T-helper 2 cell treated with Interferon-gamma antibody and Interleukin-4, amounts not matched to agents 5 μg/mL and 100 μg/mL, for 36 hours (primary cell): ENCODE measurements around the gene DPYSL4.
"Not testable (repeated sequence)": the region's sequence is repeated elsewhere in the genome, so short reads cannot be mapped to it uniquely, and the experiment has no call there.

Source experiments
- DNase-seq: peaks from one replicate; pipeline ENCODE4 v3.0.0; 2021; ENCODE audit warnings: low spot score
- H3K27ac Mint-ChIP-seq: one replicate; pipeline ENCODE4 v1.8.0; 2021; ENCODE audit warnings: mild to moderate bottlenecking, mixed read lengths
- H3K27me3 Mint-ChIP-seq: one replicate; pipeline ENCODE4 v1.8.0; 2021; ENCODE audit warnings: low read depth, mixed read lengths
- H3K36me3 Mint-ChIP-seq: one replicate; pipeline ENCODE4 v1.8.0; 2021; ENCODE audit warnings: low read depth, mixed read lengths
- H3K4me1 Mint-ChIP-seq: one replicate; pipeline ENCODE4 v1.8.0; 2021; ENCODE audit warnings: low read depth, mixed read lengths
- H3K4me3 Mint-ChIP-seq: one replicate; pipeline ENCODE4 v1.8.0; 2022; ENCODE audit warnings: mild to moderate bottlenecking, moderate library complexity, mixed read lengths
- H3K9me3 Mint-ChIP-seq: one replicate; pipeline ENCODE4 v1.8.0; 2021; ENCODE audit warnings: mixed read lengths

The DPYSL4 gene

GRCh38 chr10:132219486-132219885, 32.7 kb downstream of the DPYSL4 start:
- H3K9me3 Mint-ChIP-seq = peaks cover 21% of the 10 kb centered on the region
- H3K27ac Mint-ChIP-seq = no peak overlapping the region
- no peak for DNase-seq
- peaks cover 1% of the 10 kb centered on the region for H3K4me1 Mint-ChIP-seq
- H3K4me3 Mint-ChIP-seq = no peak overlapping the region
- no peaks in the 10 kb centered on the region for H3K36me3 Mint-ChIP-seq
- no peaks in the 10 kb centered on the region for H3K27me3 Mint-ChIP-seq

GRCh38 chr10:132220061-132220460, 33.3 kb downstream of the DPYSL4 start:
- Mint-ChIP-seq H3K4me3 (no peak overlapping the region), H3K27me3 (no peaks in the 10 kb centered on the region), H3K27ac (no peak overlapping the region), H3K4me1 (peaks cover 1% of the 10 kb centered on the region), H3K9me3 (peaks cover 19% of the 10 kb centered on the region), H3K36me3 (no peaks in the 10 kb centered on the region)
- DNase-seq = no peak

GRCh38 chr10:132220996-132221395, 34.2 kb downstream of the DPYSL4 start:
- not testable (repeated sequence) for H3K27ac Mint-ChIP-seq, DNase-seq, H3K4me1 Mint-ChIP-seq, H3K27me3 Mint-ChIP-seq, H3K4me3 Mint-ChIP-seq, H3K36me3 Mint-ChIP-seq
- H3K9me3 Mint-ChIP-seq = peaks cover 11% of the 10 kb centered on the region

GRCh38 chr10:132222726-132223125, 36.0 kb downstream of the DPYSL4 start:
- no peak overlapping the region for H3K4me3 Mint-ChIP-seq
- no peak for DNase-seq
- no peaks in the 10 kb centered on the region for H3K36me3 Mint-ChIP-seq

GRCh38 chr10:132223156-132223590, 36.4 kb downstream of the DPYSL4 start:
- Mint-ChIP-seq H3K4me3 (no peak overlapping the region), H3K4me1 (peaks cover 5% of the 10 kb centered on the region), H3K36me3 (no peaks in the 10 kb centered on the region), H3K27me3 (no peaks in the 10 kb centered on the region), H3K9me3 (peaks cover 4% of the 10 kb centered on the region), H3K27ac (no peak overlapping the region)
- DNase-seq = peak; percentile 63

More at GRCh38 chr10:132222726-132223125, 36.0 kb downstream of the DPYSL4 start:
- H3K4me1 Mint-ChIP-seq = peaks cover 5% of the 10 kb centered on the region
- peaks cover 4% of the 10 kb centered on the region for H3K9me3 Mint-ChIP-seq
- H3K27ac Mint-ChIP-seq = no peak overlapping the region
- no peaks in the 10 kb centered on the region for H3K27me3 Mint-ChIP-seq

- peaks cover 5% of the 10 kb centered on the region for H3K4me1 Mint-ChIP-seq
- no peaks in the 10 kb centered on the region for H3K27me3 Mint-ChIP-seq
- H3K36me3 Mint-ChIP-seq = no peaks in the 10 kb centered on the region
- H3K27ac Mint-ChIP-seq = peak overlapping the region; percentile 55
- peaks cover under 1% of the 10 kb centered on the region for H3K9me3 Mint-ChIP-seq
- DNase-seq = no peak
- no peak overlapping the region for H3K4me3 Mint-ChIP-seq
Observed at GRCh38 chr10:132223611-132224342, 37.0 kb downstream of the DPYSL4 start.

DNA sequence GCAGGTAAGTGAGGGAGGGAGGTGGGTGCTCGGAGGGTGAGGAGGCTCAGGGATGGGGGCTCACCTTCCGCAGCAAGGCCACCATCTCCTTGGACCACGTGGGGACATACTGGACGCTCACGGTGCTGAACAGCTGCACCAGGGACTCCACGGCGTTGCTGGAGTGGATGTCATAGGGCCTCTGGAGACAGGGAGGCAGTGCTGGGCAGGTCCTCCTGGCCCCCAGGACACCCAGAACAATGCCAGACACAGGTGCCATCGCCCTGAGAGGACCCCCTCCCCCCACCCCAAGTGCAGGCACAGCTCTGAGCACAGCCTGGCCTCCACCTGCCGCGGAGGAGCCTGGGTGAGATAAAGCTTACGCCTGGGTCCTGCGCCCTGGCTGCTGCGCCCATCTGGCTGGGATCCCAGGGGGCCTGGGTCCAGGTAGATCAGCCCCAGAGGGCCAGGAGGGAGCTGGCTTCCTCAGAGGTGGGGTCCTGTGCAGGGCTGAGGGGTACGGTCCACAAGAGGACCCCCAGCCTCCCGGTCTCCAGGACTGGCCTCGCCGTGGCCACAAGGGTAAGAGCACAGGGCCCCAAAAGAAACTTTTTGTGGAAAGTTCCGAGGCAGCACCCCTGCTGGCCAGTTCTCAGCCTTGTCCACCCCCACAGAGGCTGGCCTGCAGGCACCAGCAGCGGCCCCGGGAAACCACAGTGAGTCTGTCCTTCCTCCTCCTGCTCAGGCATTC, 37.8 kb downstream of the DPYSL4 start:
- Mint-ChIP-seq H3K27ac (no peak overlapping the region), H3K27me3 (no peaks in the 10 kb centered on the region), H3K4me3 (no peak overlapping the region), H3K9me3 (no peaks in the 10 kb centered on the region), H3K36me3 (no peaks in the 10 kb centered on the region), H3K4me1 (peaks cover 6% of the 10 kb centered on the region)
- no peak for DNase-seq

DNA sequence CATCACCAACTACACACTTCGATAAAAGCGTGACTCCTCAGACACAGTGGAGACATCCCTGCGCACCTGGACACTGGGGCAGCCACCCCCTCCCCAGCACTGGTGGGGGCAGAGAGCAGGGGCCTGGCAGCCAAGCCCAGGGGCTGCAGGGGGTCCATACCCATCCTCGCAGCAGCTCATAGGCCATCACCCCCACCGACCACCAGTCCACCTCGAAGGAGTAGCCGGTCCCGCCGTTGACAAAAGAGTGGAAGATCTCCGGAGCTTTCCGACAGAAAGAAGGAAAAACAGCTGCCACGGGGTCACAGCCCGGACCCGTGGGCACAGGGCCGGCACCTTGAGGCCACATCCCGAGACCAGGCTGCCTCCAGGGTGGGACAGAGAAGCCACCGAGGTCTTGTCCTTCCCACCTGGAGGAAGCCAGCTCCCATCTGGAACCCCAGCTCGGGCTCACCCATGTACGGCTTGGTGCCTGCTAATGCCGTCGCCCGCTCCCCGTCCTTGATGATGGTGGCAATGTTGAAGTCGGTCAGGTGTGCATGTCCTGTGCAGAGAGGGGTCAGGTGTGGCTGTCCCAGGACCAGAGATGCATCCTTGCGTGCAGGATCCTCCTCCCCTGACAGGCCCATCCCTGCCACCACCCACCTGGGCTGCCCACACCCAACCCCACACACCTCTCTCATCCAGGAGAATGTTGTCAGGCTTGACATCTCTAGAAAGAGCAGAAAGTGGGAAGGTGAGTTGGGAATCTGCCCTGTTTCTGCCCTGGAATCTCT, 38.5 kb downstream of the DPYSL4 start:
- no peak overlapping the region for H3K4me3 Mint-ChIP-seq
- no peaks in the 10 kb centered on the region for H3K27me3 Mint-ChIP-seq
- H3K4me1 Mint-ChIP-seq = peaks cover 11% of the 10 kb centered on the region
- H3K36me3 Mint-ChIP-seq = no peaks in the 10 kb centered on the region
- no peak overlapping the region for H3K27ac Mint-ChIP-seq
- DNase-seq = no peak
- H3K9me3 Mint-ChIP-seq = no peaks in the 10 kb centered on the region

GRCh38 chr10:132225849-132226205, 39.1 kb downstream of the DPYSL4 start:
- no peak for DNase-seq
- no peak overlapping the region for H3K27ac Mint-ChIP-seq
- peaks cover 13% of the 10 kb centered on the region for H3K4me1 Mint-ChIP-seq
- H3K36me3 Mint-ChIP-seq = no peaks in the 10 kb centered on the region
- no peaks in the 10 kb centered on the region for H3K27me3 Mint-ChIP-seq
- H3K4me3 Mint-ChIP-seq = no peak overlapping the region
- H3K9me3 Mint-ChIP-seq = no peaks in the 10 kb centered on the region

GRCh38 chr10:132226586-132227405, 40.0 kb downstream of the DPYSL4 start:
- peaks cover 20% of the 10 kb centered on the region for H3K4me1 Mint-ChIP-seq
- no peak overlapping the region for H3K4me3 Mint-ChIP-seq
- no peak for DNase-seq
- H3K27me3 Mint-ChIP-seq = no peaks in the 10 kb centered on the region
- no peaks in the 10 kb centered on the region for H3K9me3 Mint-ChIP-seq
- H3K36me3 Mint-ChIP-seq = no peaks in the 10 kb centered on the region
- peak overlapping the region; percentile 1 for H3K27ac Mint-ChIP-seq

GRCh38 chr10:132227851-132228390, 41.2 kb downstream of the DPYSL4 start:
- Mint-ChIP-seq H3K27ac (no peak overlapping the region), H3K9me3 (no peaks in the 10 kb centered on the region), H3K36me3 (no peaks in the 10 kb centered on the region), H3K4me3 (no peak overlapping the region), H3K4me1 (peaks cover 32% of the 10 kb centered on the region), H3K27me3 (no peaks in the 10 kb centered on the region)
- DNase-seq = no peak

GRCh38 chr10:132228616-132229015, 41.9 kb downstream of the DPYSL4 start:
- no peaks in the 10 kb centered on the region for H3K27me3 Mint-ChIP-seq
- no peaks in the 10 kb centered on the region for H3K9me3 Mint-ChIP-seq
- no peaks in the 10 kb centered on the region for H3K36me3 Mint-ChIP-seq
- peak overlapping the region; percentile 41 for H3K27ac Mint-ChIP-seq
- no peak overlapping the region for H3K4me3 Mint-ChIP-seq
- DNase-seq = no peak
- H3K4me1 Mint-ChIP-seq = peaks cover 32% of the 10 kb centered on the region

DNA sequence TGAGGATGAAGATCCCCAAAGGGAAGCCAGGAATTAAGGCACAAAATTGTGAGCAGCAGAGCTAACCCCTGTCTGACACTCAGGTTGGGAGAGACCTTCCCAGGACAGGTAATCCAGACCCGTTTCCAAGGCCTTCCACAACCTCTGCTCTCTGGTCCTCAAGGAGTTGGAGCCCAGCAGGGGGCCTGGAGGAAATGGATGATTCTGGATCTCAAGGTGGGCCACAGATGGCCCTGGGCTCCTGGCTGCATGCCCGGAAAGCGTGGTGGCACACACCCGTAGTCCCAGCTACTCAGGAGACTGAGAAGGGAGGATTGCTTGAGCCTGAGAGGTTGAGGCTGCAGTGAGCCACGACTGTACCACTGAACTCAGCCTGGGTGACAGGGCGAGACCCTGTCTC, 42.3 kb downstream of the DPYSL4 start:
- Mint-ChIP-seq H3K27me3 (no peaks in the 10 kb centered on the region), H3K27ac (peak overlapping the region; percentile 41), H3K4me1 (peaks cover 31% of the 10 kb centered on the region), H3K9me3 (no peaks in the 10 kb centered on the region), H3K4me3 (no peak overlapping the region), H3K36me3 (no peaks in the 10 kb centered on the region)
- no peak for DNase-seq
